Kidney tubule cell (primary cell): ENCODE data around the gene ACTR6.
"Not testable (repeated sequence)": the region's sequence is repeated elsewhere in the genome, so short reads cannot be mapped to it uniquely, and the experiment has no call there.

Source experiments
- DNase-seq: peaks from one replicate; pipeline ENCODE4 v3.0.0-alpha.2; 2018; ENCODE audit warnings: low spot score

Gene ACTR6

GRCh38 chr12:100185361-100185894, 15.2 kb upstream of the ACTR6 start:
- no peak for DNase-seq

- no peak for DNase-seq
Measured at GRCh38 chr12:100186071-100186470, 14.5 kb upstream of the ACTR6 start.

- no peak for DNase-seq
Measured at GRCh38 chr12:100187068-100187467, 13.5 kb upstream of the ACTR6 start.

- no peak for DNase-seq
Measured at GRCh38 chr12:100187857-100188519, 12.6 kb upstream of the ACTR6 start.

GRCh38 chr12:100188888-100189635, 11.6 kb upstream of the ACTR6 start:
- not testable (repeated sequence) for DNase-seq

- no peak for DNase-seq
Measured at GRCh38 chr12:100189636-100190394, 10.8 kb upstream of the ACTR6 start.

GRCh38 chr12:100193085-100193484, 7.5 kb upstream of the ACTR6 start:
- no peak for DNase-seq

GRCh38 chr12:100197486-100197885, 3.1 kb upstream of the ACTR6 start:
- no peak for DNase-seq

GRCh38 chr12:100199023-100199346, 1.6 kb upstream of the ACTR6 start:
- DNase-seq: no peak

GRCh38 chr12:100199347-100200149, 1.1 kb upstream of the ACTR6 start:
- peak; percentile 84 for DNase-seq

- no peak for DNase-seq
Measured at GRCh38 chr12:100201604-100202423, 1.2 kb downstream of the ACTR6 start.

- DNase-seq: no peak
Measured at GRCh38 chr12:100207311-100207710, 6.7 kb downstream of the ACTR6 start.

- no peak for DNase-seq
Measured at GRCh38 chr12:100208834-100209233, 8.2 kb downstream of the ACTR6 start.

- DNase-seq: no peak
Measured at GRCh38 chr12:100211698-100212097, 11.1 kb downstream of the ACTR6 start.

- no peak for DNase-seq
Measured at GRCh38 chr12:100213016-100213891, 12.6 kb downstream of the ACTR6 start.

- DNase-seq: no peak
Measured at GRCh38 chr12:100214518-100214917, 13.9 kb downstream of the ACTR6 start.

GRCh38 chr12:100215209-100215608, 14.6 kb downstream of the ACTR6 start:
- no peak for DNase-seq

- peak; percentile 40 for DNase-seq
Measured at GRCh38 chr12:100216337-100216736, 15.7 kb downstream of the ACTR6 start.

- DNase-seq: no peak
Measured at GRCh38 chr12:100219328-100220109, 18.9 kb downstream of the ACTR6 start.
